Measurements from ENCODE around the gene MTERF4.

- TF ChIP-seq CTCF (IDR thresholded peaks at IDR 0.05; ENCODE audit: low read length), result no peak
- TF ChIP-seq EZH2 (optimal IDR thresholded peaks at IDR 0.05; ENCODE audit: low read depth, low read length), result no peak
Measured at GRCh38 chr2:241062389-241063092, 39.5 kb downstream of the MTERF4 start.

All from MM.1S (cell line).